H9 (cell line): ENCODE measurements around the gene GPR108. TPM values are rescaled to one million over a fixed set of nuclear protein-coding genes. Genes with fewer than 3 reads are reported as not detected.

ENCODE experiments used
- DNase-seq: peaks from one replicate; pipeline ENCODE4 v3.0.0-alpha.2; 2017
- H2AFZ ChIP-seq: one replicate; pipeline ENCODE4 v1.6.1; 2013; ENCODE audit warnings: mild to moderate bottlenecking, low read length, control low read depth, moderate library complexity
- H2AK5ac ChIP-seq: 2 replicates; pipeline ENCODE4 v1.6.1; 2013; ENCODE audit warnings: low read length, control low read depth, mixed read lengths; ENCODE audit not compliant: insufficient read length
- H2BK120ac ChIP-seq: one replicate; pipeline ENCODE4 v1.6.1; 2013; ENCODE audit warnings: low read depth, mild to moderate bottlenecking, low read length, control low read depth, inconsistent platforms; ENCODE audit not compliant: poor library complexity, severe bottlenecking
- H2BK12ac ChIP-seq: 2 replicates; pipeline ENCODE4 v1.6.1; 2013; ENCODE audit warnings: low read length, control low read depth, mixed read lengths, low read depth; ENCODE audit not compliant: insufficient read length
- H2BK15ac ChIP-seq: 2 replicates; pipeline ENCODE4 v1.6.1; 2013; ENCODE audit warnings: low read depth, low read length, control low read depth
- H2BK20ac ChIP-seq: one replicate; pipeline ENCODE4 v1.6.1; 2013; ENCODE audit warnings: low read depth, mild to moderate bottlenecking, low read length, control low read depth, inconsistent platforms; ENCODE audit not compliant: poor library complexity, severe bottlenecking
- H2BK5ac ChIP-seq: 2 replicates; pipeline ENCODE4 v1.6.1; 2013; ENCODE audit warnings: low read length, control low read depth, mixed read lengths; ENCODE audit not compliant: insufficient read length
- H3K14ac ChIP-seq: 2 replicates; pipeline ENCODE4 v1.6.1; 2013; ENCODE audit warnings: low read length, control low read depth; ENCODE audit not compliant: insufficient read depth
- H3K18ac ChIP-seq: 2 replicates; pipeline ENCODE4 v1.6.1; 2013; ENCODE audit warnings: low read depth, mild to moderate bottlenecking, mixed read lengths, low read length, control low read depth; ENCODE audit not compliant: insufficient read length
- H3K23ac ChIP-seq: 2 replicates; pipeline ENCODE4 v1.6.1; 2013; ENCODE audit warnings: low read length, control low read depth, mixed read lengths, low read depth; ENCODE audit not compliant: insufficient read length
- H3K23me2 ChIP-seq: 2 replicates; pipeline ENCODE4 v1.6.1; 2013; ENCODE audit warnings: low read depth, mild to moderate bottlenecking, mixed read lengths, low read length, control low read depth; ENCODE audit not compliant: insufficient read length, poor library complexity, severe bottlenecking
- H3K27ac ChIP-seq: 2 replicates; pipeline ENCODE4 v1.5.1; 2013; ENCODE audit warnings: low read length, control low read depth, mixed read lengths, low read depth; ENCODE audit not compliant: insufficient read length
- H3K27me3 ChIP-seq: 2 replicates; pipeline ENCODE4 v1.6.1; 2013; ENCODE audit warnings: low read length, control low read depth, inconsistent platforms; ENCODE audit not compliant: insufficient read depth
- H3K4ac ChIP-seq: 2 replicates; pipeline ENCODE4 v1.6.1; 2013; ENCODE audit warnings: low read depth, mild to moderate bottlenecking, control low read depth, inconsistent platforms, low read length, moderate library complexity
- H3K4me1 ChIP-seq: 2 replicates; pipeline ENCODE4 v1.6.1; 2013; ENCODE audit warnings: low read length, control low read depth, inconsistent platforms; ENCODE audit not compliant: insufficient read depth
- H3K4me2 ChIP-seq: 2 replicates; pipeline ENCODE4 v1.6.1; 2013; ENCODE audit warnings: low read length, control low read depth, mixed read lengths; ENCODE audit not compliant: insufficient read length, insufficient read depth
- H3K56ac ChIP-seq: 2 replicates; pipeline ENCODE4 v1.6.1; 2013; ENCODE audit warnings: low read depth, mild to moderate bottlenecking, mixed read lengths, low read length, control low read depth; ENCODE audit not compliant: insufficient read length
- H3K79me1 ChIP-seq: 2 replicates; pipeline ENCODE4 v1.6.1; 2013; ENCODE audit warnings: low read depth, mild to moderate bottlenecking, moderate library complexity, low read length, control low read depth, inconsistent platforms; ENCODE audit not compliant: insufficient read depth, poor library complexity, severe bottlenecking
- H3K79me2 ChIP-seq: 2 replicates; pipeline ENCODE4 v1.6.1; 2013; ENCODE audit warnings: low read length, control low read depth, inconsistent platforms; ENCODE audit not compliant: insufficient read depth
- H3K9ac ChIP-seq: 2 replicates; pipeline ENCODE4 v1.6.1; 2013; ENCODE audit warnings: low read length, control low read depth, mixed read lengths; ENCODE audit not compliant: insufficient read length; ENCODE audit errors: extremely low read depth
- H3K9me3 ChIP-seq: one replicate; pipeline ENCODE4 v1.6.1; 2013; ENCODE audit warnings: low read depth, low read length, inconsistent platforms; ENCODE audit not compliant: control insufficient read depth
- H3T11ph ChIP-seq: one replicate; pipeline ENCODE4 v1.6.1; 2013; ENCODE audit warnings: mild to moderate bottlenecking, low read length, control low read depth, inconsistent platforms
- H4K20me1 ChIP-seq: one replicate; pipeline ENCODE4 v1.6.1; 2013; ENCODE audit not compliant: control insufficient read depth, insufficient read length, insufficient read depth
- H4K5ac ChIP-seq: 2 replicates; pipeline ENCODE4 v1.6.1; 2013; ENCODE audit warnings: low read depth, mild to moderate bottlenecking, mixed read lengths, low read length, control low read depth; ENCODE audit not compliant: insufficient read length
- H4K8ac ChIP-seq: replicated peaks from 2 replicates; pipeline ENCODE4 v1.6.1; 2013; ENCODE audit warnings: low read length, control low read depth, mixed read lengths, low read depth; ENCODE audit not compliant: insufficient read length
- H4K91ac ChIP-seq: 2 replicates; pipeline ENCODE4 v1.6.1; 2013; ENCODE audit warnings: low read depth, mild to moderate bottlenecking, moderate library complexity, mixed read lengths, low read length, control low read depth; ENCODE audit not compliant: insufficient read length
- H3K27ac Mint-ChIP-seq, 3 experiments: 2 replicates in 2 of 3; 3 replicates in 1 of 3; pipeline ENCODE4 v1.8.0; 2020 to 2021; ENCODE audit warnings: mixed read lengths in 3 of 3, mild to moderate bottlenecking in 1 of 3, moderate library complexity in 1 of 3
- H3K27me3 Mint-ChIP-seq: 2 replicates; pipeline ENCODE4 v1.8.0; 2021; ENCODE audit warnings: low read depth, mild to moderate bottlenecking, moderate library complexity, mixed read lengths
- H3K36me3 Mint-ChIP-seq, 3 experiments: 2 replicates in 2 of 3; 3 replicates in 1 of 3; pipeline ENCODE4 v1.8.0; 2020 to 2021; ENCODE audit warnings: low read depth in 3 of 3, mixed read lengths in 3 of 3; ENCODE audit not compliant: insufficient read depth in 1 of 3
- H3K4me1 Mint-ChIP-seq, 2 experiments: 2 replicates each; pipeline ENCODE4 v1.8.0; 2020; ENCODE audit warnings: mixed read lengths in 2 of 2
- H3K4me3 Mint-ChIP-seq, 2 experiments: 2 replicates in 1 of 2; 3 replicates in 1 of 2; pipeline ENCODE4 v1.8.0; 2020 to 2021; ENCODE audit warnings: mild to moderate bottlenecking in 2 of 2, mixed read lengths in 2 of 2, moderate library complexity in 1 of 2
- H3K9me3 Mint-ChIP-seq, 2 experiments: 2 replicates in 1 of 2; 3 replicates in 1 of 2; pipeline ENCODE4 v1.8.0; 2020; ENCODE audit warnings: mild to moderate bottlenecking in 2 of 2, mixed read lengths in 2 of 2, moderate library complexity in 1 of 2
- WGBS: extraction: QIAGEN DNeasy Blood & Tissue Kit; methylation state at CpG from one replicate; pipeline ENCODE4 v1.1.7; 2013; ENCODE audit warnings: missing lambda C conversion rate, low lambda C conversion rate, mixed read lengths; ENCODE audit not compliant: insufficient read length; ENCODE audit errors: extremely low coverage; 5-methylcytosine and 5-hydroxymethylcytosine counted together
- total RNA-seq: library from RNA; stranded (reverse); gene quantifications from 2 replicates; pipeline ENCODE4 v1.2.1, GENCODE V29; 2021
- TF ChIP-seq, protein P1 (sequence below): fragments of 200-600 bp; sonication (generic); conservative IDR thresholded peaks from 3 replicates; pipeline ENCODE4 v1.8.0; 2021; ENCODE audit warnings: antibody characterized with exemption, mild to moderate bottlenecking

Gene GPR108
- total RNA-seq, 1 experiment from 2014 or later: 38.2 TPM

DNA sequence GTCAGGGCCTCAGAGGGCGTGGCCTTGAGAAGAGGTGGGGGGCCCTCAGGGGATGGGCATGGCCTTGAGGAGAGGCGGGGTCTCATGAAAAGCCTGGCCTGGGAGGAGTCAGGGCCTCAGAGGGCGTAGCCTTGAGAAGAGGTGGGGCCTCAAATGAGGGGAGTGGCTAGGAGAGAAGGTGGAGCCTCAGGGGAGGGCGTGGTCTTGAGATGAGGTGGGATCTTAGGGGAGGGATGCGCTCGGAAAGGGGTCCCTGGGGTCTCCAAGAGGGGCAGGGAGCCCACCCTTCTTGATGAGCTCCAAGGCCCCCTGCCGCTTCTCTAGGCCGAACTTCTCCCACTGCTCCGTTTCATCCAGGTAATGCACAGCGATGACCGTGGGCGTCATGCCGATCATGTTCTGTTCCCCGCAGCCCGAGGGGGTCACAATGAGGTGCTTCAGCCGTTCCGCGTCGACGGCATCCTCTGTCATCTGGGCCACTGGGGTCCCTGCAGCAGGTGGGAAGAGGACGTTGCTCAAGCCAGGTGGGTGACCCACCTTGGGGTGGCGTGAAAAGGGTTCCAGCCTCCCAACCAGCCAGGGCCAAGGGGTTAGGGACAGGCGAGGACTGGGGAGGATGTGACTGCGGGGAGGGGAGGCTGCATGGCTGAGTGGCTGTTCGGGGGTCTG, 43.1 kb downstream of the GPR108 start:
- H3K14ac ChIP-seq: no peak overlapping the region
- no peak overlapping the region for H2AFZ ChIP-seq
- H3T11ph ChIP-seq: no peak overlapping the region
- TF ChIP-seq, protein P1, sequence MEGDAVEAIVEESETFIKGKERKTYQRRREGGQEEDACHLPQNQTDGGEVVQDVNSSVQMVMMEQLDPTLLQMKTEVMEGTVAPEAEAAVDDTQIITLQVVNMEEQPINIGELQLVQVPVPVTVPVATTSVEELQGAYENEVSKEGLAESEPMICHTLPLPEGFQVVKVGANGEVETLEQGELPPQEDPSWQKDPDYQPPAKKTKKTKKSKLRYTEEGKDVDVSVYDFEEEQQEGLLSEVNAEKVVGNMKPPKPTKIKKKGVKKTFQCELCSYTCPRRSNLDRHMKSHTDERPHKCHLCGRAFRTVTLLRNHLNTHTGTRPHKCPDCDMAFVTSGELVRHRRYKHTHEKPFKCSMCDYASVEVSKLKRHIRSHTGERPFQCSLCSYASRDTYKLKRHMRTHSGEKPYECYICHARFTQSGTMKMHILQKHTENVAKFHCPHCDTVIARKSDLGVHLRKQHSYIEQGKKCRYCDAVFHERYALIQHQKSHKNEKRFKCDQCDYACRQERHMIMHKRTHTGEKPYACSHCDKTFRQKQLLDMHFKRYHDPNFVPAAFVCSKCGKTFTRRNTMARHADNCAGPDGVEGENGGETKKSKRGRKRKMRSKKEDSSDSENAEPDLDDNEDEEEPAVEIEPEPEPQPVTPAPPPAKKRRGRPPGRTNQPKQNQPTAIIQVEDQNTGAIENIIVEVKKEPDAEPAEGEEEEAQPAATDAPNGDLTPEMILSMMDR: no peak
- no peak overlapping the region for H3K27ac Mint-ChIP-seq
- no peak overlapping the region for H3K9ac ChIP-seq
- no peak overlapping the region for H2BK20ac ChIP-seq
- no peak overlapping the region for H3K4me3 Mint-ChIP-seq
- H3K23ac ChIP-seq: no peak overlapping the region
- H3K56ac ChIP-seq: no peak overlapping the region
- no peaks in the 10 kb centered on the region for H3K79me2 ChIP-seq
- H3K27me3 Mint-ChIP-seq: no peaks in the 10 kb centered on the region; the same call in 1 of the 2 replicates
- H3K18ac ChIP-seq: no peak overlapping the region
- H3K9me3 Mint-ChIP-seq: peaks cover 3 to 64% of the 10 kb centered on the region in 2 experiments; a peak in 3 of 5 replicates
- WGBS: no CpG with 5 or more reads among the region's 25 CpGs
- no peak for DNase-seq
- H3K4ac ChIP-seq: no peak overlapping the region
- no peak overlapping the region for H2BK15ac ChIP-seq
- no peak overlapping the region for H4K8ac ChIP-seq
- H3K9me3 ChIP-seq: no peaks in the 10 kb centered on the region
- H2BK12ac ChIP-seq: no peak overlapping the region
- no peak overlapping the region for H2BK5ac ChIP-seq
- H3K23me2 ChIP-seq: no peaks in the 10 kb centered on the region
- H2BK120ac ChIP-seq: no peak overlapping the region
- H3K36me3 Mint-ChIP-seq: peaks cover 0 to 4% (median 0%) of the 10 kb centered on the region in 3 experiments; a peak in 4 of 7 replicates
- no peaks in the 10 kb centered on the region for H4K20me1 ChIP-seq
- H3K4me2 ChIP-seq: no peak overlapping the region
- H2AK5ac ChIP-seq: no peak overlapping the region
- no peaks in the 10 kb centered on the region for H3K79me1 ChIP-seq
- H3K27ac ChIP-seq: no peak overlapping the region
- no peaks in the 10 kb centered on the region for H3K4me1 ChIP-seq
- H3K27me3 ChIP-seq: no peaks in the 10 kb centered on the region; the same call in 1 of the 2 replicates
- H4K91ac ChIP-seq: no peak overlapping the region
- H4K5ac ChIP-seq: no peak overlapping the region
- H3K4me1 Mint-ChIP-seq: peaks cover 3% of the 10 kb centered on the region in 2 experiments; a peak in 1 of 4 replicates
